Measurements from ENCODE around the gene RAB11FIP2.

Gene RAB11FIP2

GRCh38 chr10:118002581-118002980 lies 44.2 kb downstream of the RAB11FIP2 start:
- H3K4me2 ChIP-seq (ENCODE audit: low read depth, low read length, poor library complexity, severe bottlenecking) = no peak overlapping the region
- no peaks in the 10 kb centered on the region for H3K27me3 ChIP-seq (ENCODE audit: insufficient read depth, low read length, poor library complexity, severe bottlenecking)
- H3F3A ChIP-seq (ENCODE audit: low read depth) = no peaks in the 10 kb centered on the region
- H3K4me1 ChIP-seq (ENCODE audit: insufficient read depth, low read length, poor library complexity, severe bottlenecking) = no peaks in the 10 kb centered on the region
- no peak overlapping the region for H2AFZ ChIP-seq (ENCODE audit: low read length)
- no peak overlapping the region for H3K9ac ChIP-seq (ENCODE audit: low read depth, low read length, poor library complexity, severe bottlenecking)
- H3K4me3 ChIP-seq (ENCODE audit: low read length, poor library complexity, severe bottlenecking) = no peak overlapping the region
- peaks cover 15% of the 10 kb centered on the region; the same call in 1 of the 2 replicates for H3K36me3 ChIP-seq (ENCODE audit: insufficient read depth, low read length)
- H3K9me2 ChIP-seq (replicated peaks; ENCODE audit: low read depth, low read length) = no peaks in the 10 kb centered on the region
- TF ChIP-seq, protein P1, sequence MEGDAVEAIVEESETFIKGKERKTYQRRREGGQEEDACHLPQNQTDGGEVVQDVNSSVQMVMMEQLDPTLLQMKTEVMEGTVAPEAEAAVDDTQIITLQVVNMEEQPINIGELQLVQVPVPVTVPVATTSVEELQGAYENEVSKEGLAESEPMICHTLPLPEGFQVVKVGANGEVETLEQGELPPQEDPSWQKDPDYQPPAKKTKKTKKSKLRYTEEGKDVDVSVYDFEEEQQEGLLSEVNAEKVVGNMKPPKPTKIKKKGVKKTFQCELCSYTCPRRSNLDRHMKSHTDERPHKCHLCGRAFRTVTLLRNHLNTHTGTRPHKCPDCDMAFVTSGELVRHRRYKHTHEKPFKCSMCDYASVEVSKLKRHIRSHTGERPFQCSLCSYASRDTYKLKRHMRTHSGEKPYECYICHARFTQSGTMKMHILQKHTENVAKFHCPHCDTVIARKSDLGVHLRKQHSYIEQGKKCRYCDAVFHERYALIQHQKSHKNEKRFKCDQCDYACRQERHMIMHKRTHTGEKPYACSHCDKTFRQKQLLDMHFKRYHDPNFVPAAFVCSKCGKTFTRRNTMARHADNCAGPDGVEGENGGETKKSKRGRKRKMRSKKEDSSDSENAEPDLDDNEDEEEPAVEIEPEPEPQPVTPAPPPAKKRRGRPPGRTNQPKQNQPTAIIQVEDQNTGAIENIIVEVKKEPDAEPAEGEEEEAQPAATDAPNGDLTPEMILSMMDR (conservative IDR thresholded peaks at IDR 0.05; ENCODE audit: low read length) = no peak
- TF ChIP-seq EZH2phosphoT487 (IDR thresholded peaks at IDR 0.05; ENCODE audit: borderline replicate concordance) = no peak
- H3K9me3 ChIP-seq (ENCODE audit: insufficient read depth, low read depth, low read length) = no peaks in the 10 kb centered on the region
- no peaks in the 10 kb centered on the region for H3K79me2 ChIP-seq (ENCODE audit: insufficient read depth, low read length)
- H4K20me1 ChIP-seq (ENCODE audit: insufficient read depth, low read length, poor library complexity, severe bottlenecking) = no peaks in the 10 kb centered on the region

DNA sequence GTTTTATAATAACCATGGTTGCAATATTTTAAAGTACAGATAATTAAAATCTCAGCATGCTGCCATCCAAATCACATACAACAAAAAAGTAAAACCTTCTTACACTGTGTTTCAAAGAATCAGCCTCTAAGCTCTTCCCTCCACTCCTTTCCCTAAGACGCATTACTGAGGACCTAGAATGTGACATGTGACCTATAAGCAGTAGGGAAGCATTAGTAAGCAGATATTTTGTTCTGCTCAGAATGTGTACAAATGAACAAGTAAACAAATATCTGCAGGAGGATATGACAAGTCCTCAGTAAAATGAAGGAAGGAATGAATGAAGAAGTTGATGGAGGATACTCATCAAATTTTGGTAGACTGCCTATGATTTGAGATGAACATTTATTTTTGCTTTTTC lies 49.1 kb downstream of the RAB11FIP2 start:
- Histone ChIP-seq H3F3A (ENCODE audit: low read depth) (no peaks in the 10 kb centered on the region), H3K79me2 (ENCODE audit: insufficient read depth, low read length) (no peaks in the 10 kb centered on the region), H3K9me2 (replicated peaks; ENCODE audit: low read depth, low read length) (no peaks in the 10 kb centered on the region), H3K4me1 (ENCODE audit: insufficient read depth, low read length, poor library complexity, severe bottlenecking) (no peaks in the 10 kb centered on the region), H2AFZ (ENCODE audit: low read length) (no peak overlapping the region), H3K4me2 (ENCODE audit: low read depth, low read length, poor library complexity, severe bottlenecking) (no peak overlapping the region), H3K9ac (ENCODE audit: low read depth, low read length, poor library complexity, severe bottlenecking) (no peak overlapping the region), H3K4me3 (ENCODE audit: low read length, poor library complexity, severe bottlenecking) (no peak overlapping the region), H4K20me1 (ENCODE audit: insufficient read depth, low read length, poor library complexity, severe bottlenecking) (no peaks in the 10 kb centered on the region), H3K36me3 (ENCODE audit: insufficient read depth, low read length) (no peaks in the 10 kb centered on the region), H3K27me3 (ENCODE audit: insufficient read depth, low read length, poor library complexity, severe bottlenecking) (no peaks in the 10 kb centered on the region), H3K9me3 (ENCODE audit: insufficient read depth, low read depth, low read length) (no peaks in the 10 kb centered on the region)
- TF ChIP-seq EZH2phosphoT487 (IDR thresholded peaks at IDR 0.05; ENCODE audit: borderline replicate concordance) = no peak
- TF ChIP-seq, protein P1 (conservative IDR thresholded peaks at IDR 0.05; ENCODE audit: low read length) = no peak

DNA sequence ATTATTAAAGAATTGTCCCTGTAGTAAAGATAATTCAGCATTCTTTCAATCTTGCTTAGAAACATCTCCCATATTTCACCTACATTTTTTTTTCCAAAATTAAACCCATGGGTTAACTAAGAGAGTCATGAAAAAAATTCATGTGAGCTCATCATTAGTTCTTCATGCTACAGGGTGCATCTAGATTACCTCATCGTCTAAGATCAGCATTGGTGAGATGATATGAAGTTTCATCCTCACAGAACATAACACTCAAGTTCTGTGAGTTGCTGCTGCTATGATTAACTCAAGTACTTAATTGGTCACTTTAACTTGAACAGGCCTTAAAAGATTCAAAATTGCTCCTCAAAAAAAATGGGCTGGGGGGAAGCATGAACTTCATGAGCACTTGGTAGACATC lies 50.0 kb downstream of the RAB11FIP2 start:
- Histone ChIP-seq H3K4me1 (ENCODE audit: insufficient read depth, low read length, poor library complexity, severe bottlenecking) (no peaks in the 10 kb centered on the region), H3K4me3 (ENCODE audit: low read length, poor library complexity, severe bottlenecking) (no peak overlapping the region), H3K36me3 (ENCODE audit: insufficient read depth, low read length) (no peaks in the 10 kb centered on the region), H3K79me2 (ENCODE audit: insufficient read depth, low read length) (no peaks in the 10 kb centered on the region), H2AFZ (ENCODE audit: low read length) (no peak overlapping the region), H3K9me2 (replicated peaks; ENCODE audit: low read depth, low read length) (no peaks in the 10 kb centered on the region), H3K27me3 (ENCODE audit: insufficient read depth, low read length, poor library complexity, severe bottlenecking) (no peaks in the 10 kb centered on the region), H3K9ac (ENCODE audit: low read depth, low read length, poor library complexity, severe bottlenecking) (no peak overlapping the region), H4K20me1 (ENCODE audit: insufficient read depth, low read length, poor library complexity, severe bottlenecking) (no peaks in the 10 kb centered on the region), H3F3A (ENCODE audit: low read depth) (no peaks in the 10 kb centered on the region), H3K9me3 (ENCODE audit: insufficient read depth, low read depth, low read length) (no peaks in the 10 kb centered on the region), H3K4me2 (ENCODE audit: low read depth, low read length, poor library complexity, severe bottlenecking) (no peak overlapping the region)
- TF ChIP-seq, protein P1 (conservative IDR thresholded peaks at IDR 0.05; ENCODE audit: low read length) = no peak
- no peak for TF ChIP-seq EZH2phosphoT487 (IDR thresholded peaks at IDR 0.05; ENCODE audit: borderline replicate concordance)

Data from Loucy (cell line).